Muscle layer of duodenum (tissue), 2 donors: ENCODE data around the gene TBL1X.

Source experiments
- H3K27ac ChIP-seq: one replicate; pipeline ENCODE4 v1.7.0; 2013; ENCODE audit warnings: mild to moderate bottlenecking, low read length
- H3K27me3 ChIP-seq: one replicate; pipeline ENCODE4 v1.7.0; 2013; ENCODE audit warnings: low read depth, mild to moderate bottlenecking, control low read depth, low read length
- H3K36me3 ChIP-seq, 2 donors: one replicate each; pipeline ENCODE4 v1.7.0; 2013; ENCODE audit warnings: low read length in 2 of 2, control low read depth in 1 of 2, mild to moderate bottlenecking in 1 of 2; ENCODE audit not compliant: insufficient read depth in 2 of 2, control insufficient read depth in 1 of 2
- H3K4me1 ChIP-seq, 2 donors: one replicate each; pipeline ENCODE4 v1.7.0; 2013; ENCODE audit warnings: low read length in 2 of 2, mild to moderate bottlenecking in 2 of 2, control low read depth in 1 of 2, moderate library complexity in 1 of 2; ENCODE audit not compliant: insufficient read depth in 2 of 2, control insufficient read depth in 1 of 2
- H3K4me3 ChIP-seq, 2 donors: one replicate each; pipeline ENCODE4 v1.7.0; 2013; ENCODE audit warnings: low read length in 2 of 2, low read depth in 1 of 2, mild to moderate bottlenecking in 1 of 2
- H3K9me3 ChIP-seq, 2 donors: one replicate each; pipeline ENCODE4 v1.7.0; 2013; ENCODE audit warnings: low read length in 2 of 2, control low read depth in 1 of 2, mild to moderate bottlenecking in 1 of 2; ENCODE audit not compliant: control insufficient read depth in 1 of 2
- donor health status: healthy.

TBL1X gene

DNA sequence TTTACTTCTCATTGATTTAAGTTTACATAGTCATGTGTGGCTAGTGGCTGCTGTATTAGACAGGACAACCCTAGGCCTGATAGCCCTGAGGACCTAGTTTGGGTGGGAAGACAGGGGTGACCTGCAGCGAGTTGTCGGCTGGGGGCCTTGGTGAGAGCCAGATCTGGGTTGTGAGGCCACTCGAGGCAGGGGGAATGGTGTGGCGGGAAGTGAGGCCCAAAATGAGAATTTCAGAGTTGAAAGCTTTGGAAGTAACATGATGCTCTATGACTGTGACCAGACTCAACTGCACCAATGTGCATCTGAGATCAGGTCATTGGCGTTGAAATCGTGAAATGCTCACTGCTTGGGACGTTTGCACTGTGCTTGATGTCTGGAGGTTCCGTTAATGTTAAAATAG lies 72.9 kb downstream of the TBL1X start:
- Histone ChIP-seq H3K36me3 (no peaks in the 10 kb centered on the region), H3K4me3 (no peak overlapping the region), H3K27me3 (no peaks in the 10 kb centered on the region), H3K27ac (no peak overlapping the region), H3K9me3 (no peaks in the 10 kb centered on the region), H3K4me1 (peaks cover 5 to 8% of the 10 kb centered on the region in 2 donors)

DNA sequence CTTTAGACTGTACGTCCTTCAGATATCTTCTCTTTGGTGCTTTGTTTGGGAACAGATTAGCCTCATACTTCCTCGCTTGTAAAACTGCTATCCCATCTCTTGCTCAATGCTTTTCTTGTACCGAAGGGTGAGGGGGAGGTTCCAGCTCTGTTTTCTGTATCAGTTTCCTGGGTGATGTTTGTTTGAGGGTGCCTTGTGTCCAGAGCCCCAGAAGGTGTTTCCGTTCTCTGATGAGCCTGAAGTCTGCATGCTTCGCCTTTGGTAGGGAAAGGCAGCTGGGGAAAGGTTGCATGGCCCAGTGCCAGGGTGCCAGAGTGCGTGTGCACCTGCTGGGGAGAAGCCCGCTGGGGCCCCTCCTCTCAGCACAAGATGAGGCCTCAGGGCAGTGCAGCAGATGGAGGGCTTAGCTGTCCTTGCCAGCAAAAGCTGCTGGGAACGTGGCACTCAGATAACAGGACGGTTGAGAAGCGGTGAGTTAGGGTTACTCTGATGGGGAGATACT lies 73.7 kb downstream of the TBL1X start:
- Histone ChIP-seq H3K9me3 (no peaks in the 10 kb centered on the region), H3K4me3 (no peak overlapping the region), H3K36me3 (no peaks in the 10 kb centered on the region), H3K27me3 (no peaks in the 10 kb centered on the region), H3K4me1 (peaks cover 5 to 8% of the 10 kb centered on the region in 2 donors), H3K27ac (no peak overlapping the region)

DNA sequence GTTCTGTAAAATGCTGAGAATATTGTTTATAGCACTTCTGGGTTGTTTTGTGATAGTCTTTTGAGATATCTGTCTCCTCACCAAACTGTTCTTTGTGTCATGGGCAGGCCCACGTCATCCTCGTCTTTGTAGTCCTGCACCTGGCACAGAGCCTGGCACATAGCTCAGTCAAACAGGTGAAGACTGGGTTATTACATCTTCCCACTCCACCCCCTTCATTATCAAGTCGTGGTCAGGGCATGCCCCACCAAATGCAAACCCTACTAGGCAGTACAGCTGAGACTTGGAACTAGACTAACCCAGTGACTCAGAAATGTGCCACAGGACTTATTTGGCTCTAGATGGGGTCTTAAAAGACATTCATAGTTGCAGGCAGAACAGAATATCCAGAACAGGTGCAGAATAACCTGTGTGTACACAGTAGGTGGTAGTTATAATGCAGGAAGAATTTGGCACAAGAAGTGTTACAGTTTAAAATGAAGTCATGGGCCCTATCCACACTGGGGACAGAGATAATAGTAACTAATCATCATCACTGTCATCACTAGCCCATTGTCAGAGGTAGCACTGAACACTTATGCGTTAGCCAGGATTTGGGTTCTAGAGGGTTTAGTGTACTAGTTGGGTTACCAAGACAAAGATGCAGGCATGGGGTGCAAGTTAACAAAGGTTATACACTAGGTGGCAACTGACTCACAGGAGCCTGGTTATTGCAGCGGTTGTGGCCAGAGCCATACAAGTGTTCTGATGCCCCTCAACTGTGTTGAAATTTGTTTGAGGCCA lies 74.9 kb downstream of the TBL1X start:
- Histone ChIP-seq H3K4me1 (peaks cover 4 to 8% of the 10 kb centered on the region in 2 donors), H3K4me3 (no peak overlapping the region), H3K9me3 (no peaks in the 10 kb centered on the region), H3K27me3 (no peaks in the 10 kb centered on the region), H3K27ac (no peak overlapping the region), H3K36me3 (no peaks in the 10 kb centered on the region)

DNA sequence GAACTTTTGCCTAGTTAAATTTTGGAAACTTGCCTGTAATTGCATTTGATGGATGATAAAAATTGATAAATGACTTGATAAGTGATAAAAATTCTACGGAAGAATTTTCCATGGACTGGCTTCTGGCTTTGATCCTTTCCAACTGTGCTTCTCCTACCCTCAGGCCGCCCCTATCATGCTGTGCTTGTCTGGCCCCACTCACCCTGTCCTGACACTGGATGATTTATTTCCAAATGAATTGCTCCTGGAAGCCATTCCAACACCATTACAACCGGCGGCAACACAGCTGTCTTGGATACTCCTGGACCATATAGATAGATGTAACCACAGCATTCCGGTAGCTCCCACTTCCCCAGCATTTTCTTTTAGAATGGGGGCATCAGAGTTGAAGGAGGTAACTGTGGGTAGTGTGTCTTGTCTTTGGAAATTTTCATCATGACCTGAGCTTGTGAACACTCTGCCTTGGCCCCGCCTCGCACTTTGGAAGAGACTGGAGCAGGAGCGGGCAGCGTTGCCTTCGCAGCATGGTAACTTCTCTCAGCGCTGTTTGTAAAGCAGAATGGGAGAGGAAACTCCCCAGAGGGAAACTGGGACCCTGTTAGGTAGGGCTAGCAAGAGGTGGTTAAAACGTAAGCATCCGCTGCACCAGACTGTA lies 77.4 kb downstream of the TBL1X start:
- H3K4me3 ChIP-seq: no peak overlapping the region
- H3K9me3 ChIP-seq: no peaks in the 10 kb centered on the region
- no peak overlapping the region for H3K27ac ChIP-seq

DNA sequence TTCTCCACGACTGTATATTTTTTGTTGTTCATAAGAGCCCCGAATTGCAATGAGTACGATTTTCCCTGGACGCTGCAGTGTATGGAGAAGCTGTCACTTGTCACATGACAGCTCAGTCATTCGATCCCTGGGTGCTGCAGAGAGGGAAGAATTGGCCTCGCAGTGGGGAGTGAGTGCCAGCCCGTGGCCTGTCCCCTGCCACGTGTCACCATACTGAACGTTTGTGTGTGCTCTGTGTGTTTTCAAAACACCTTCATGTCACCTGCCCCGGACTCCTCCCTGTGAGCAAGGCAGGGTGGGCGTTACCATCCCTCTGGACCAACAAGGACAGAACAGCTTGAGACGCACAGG lies 77.9 kb downstream of the TBL1X start:
- Histone ChIP-seq H3K4me3 (no peak overlapping the region), H3K36me3 (no peaks in the 10 kb centered on the region), H3K27ac (no peak overlapping the region), H3K27me3 (no peaks in the 10 kb centered on the region), H3K9me3 (no peaks in the 10 kb centered on the region), H3K4me1 (no peaks in the 10 kb centered on the region)

More for the DNA sequence above, 77.4 kb downstream of the TBL1X start:
- no peaks in the 10 kb centered on the region for H3K36me3 ChIP-seq
- no peaks in the 10 kb centered on the region for H3K4me1 ChIP-seq
- no peaks in the 10 kb centered on the region for H3K27me3 ChIP-seq

DNA sequence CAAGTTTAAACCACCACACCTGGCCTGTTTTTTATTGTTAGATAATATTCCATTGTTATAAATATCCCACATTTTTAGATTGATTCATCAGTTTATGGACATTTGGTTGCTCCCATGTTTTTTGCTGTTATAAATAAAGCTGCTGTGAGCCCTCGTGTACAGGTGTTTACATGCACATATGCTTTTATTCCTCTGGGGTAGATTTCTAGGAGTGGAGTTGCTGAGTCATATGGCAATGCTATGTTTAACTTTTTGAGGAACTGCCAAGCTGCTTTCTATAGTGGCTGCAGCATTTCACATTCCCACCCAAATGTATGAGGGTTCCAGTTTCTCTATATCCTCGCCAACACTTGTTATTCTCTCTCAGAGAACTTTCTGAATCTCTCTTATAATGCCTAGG lies 90.5 kb downstream of the TBL1X start:
- Histone ChIP-seq H3K4me3 (no peak overlapping the region), H3K9me3 (no peaks in the 10 kb centered on the region), H3K27ac (no peak overlapping the region), H3K36me3 (no peaks in the 10 kb centered on the region), H3K4me1 (peaks cover 0 to 10% of the 10 kb centered on the region in 2 donors), H3K27me3 (no peaks in the 10 kb centered on the region)

DNA sequence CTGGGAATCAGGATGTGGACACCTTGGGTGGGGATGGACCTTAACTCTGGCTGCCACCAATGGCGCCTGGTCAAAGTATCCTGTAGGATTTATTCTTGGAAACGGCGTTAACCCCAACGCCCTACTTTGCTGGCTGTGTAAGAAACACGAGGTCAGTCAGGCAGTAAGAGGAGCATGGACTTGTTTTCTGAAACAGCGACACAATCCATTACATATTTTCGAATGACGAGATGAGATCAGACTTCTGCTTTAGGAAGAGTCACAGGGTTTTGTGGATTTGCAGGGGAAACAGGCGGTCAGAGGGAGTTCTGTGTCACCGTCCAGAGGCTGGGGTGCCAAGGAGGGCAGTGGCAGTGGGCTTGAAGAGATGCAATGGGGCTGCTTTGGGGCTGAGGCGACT lies 92.2 kb downstream of the TBL1X start:
- Histone ChIP-seq H3K36me3 (no peaks in the 10 kb centered on the region), H3K9me3 (no peaks in the 10 kb centered on the region), H3K4me3 (no peak overlapping the region), H3K27ac (no peak overlapping the region), H3K4me1 (peaks cover 0 to 10% of the 10 kb centered on the region in 2 donors), H3K27me3 (no peaks in the 10 kb centered on the region)

DNA sequence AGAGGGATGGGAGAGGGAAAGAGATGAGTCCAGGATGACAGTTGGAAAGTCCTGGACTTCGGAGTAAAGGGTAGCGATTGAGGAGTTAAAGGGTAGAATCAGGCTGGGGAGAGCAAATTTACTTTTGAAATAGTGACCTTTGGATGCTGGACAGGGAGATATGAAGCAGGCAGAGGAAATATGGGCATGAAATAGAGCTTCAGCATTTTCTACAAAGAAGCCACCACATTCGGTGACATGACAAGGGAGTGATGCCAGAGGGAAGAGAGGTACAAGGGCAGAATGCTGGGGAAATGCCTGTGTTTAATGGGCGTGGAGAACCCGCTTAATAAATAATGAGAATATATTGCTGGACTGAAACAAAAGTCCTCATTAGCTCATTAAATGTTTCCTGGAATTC lies 92.7 kb downstream of the TBL1X start:
- H3K27ac ChIP-seq: no peak overlapping the region

DNA sequence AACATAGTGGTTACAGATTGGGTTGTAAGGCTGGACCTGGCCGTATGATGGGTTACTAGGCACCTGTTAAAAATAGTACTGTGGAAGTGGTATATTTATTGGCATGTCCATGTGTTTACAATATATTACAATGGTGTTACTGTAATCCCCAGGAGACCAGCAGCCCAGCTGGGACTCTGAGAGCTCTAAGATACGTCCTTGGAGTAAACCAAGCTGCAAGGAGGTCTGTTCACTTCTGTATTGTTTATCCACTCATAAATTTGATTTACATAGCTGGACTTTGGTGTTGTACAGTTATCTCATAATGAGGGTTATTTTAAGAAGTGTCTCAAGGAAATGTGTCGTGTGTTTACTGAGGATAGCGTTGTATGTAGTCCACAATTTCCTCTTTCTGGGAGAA lies 93.8 kb downstream of the TBL1X start:
- Histone ChIP-seq H3K9me3 (no peaks in the 10 kb centered on the region), H3K36me3 (no peaks in the 10 kb centered on the region), H3K27me3 (no peaks in the 10 kb centered on the region), H3K27ac (no peak overlapping the region), H3K4me1 (peaks cover 0 to 10% of the 10 kb centered on the region in 2 donors), H3K4me3 (no peak overlapping the region)

More for the DNA sequence above, 92.7 kb downstream of the TBL1X start:
- H3K4me1 ChIP-seq: peaks cover 0 to 10% of the 10 kb centered on the region in 2 donors
- H3K4me3 ChIP-seq: no peak overlapping the region
- no peaks in the 10 kb centered on the region for H3K9me3 ChIP-seq
- no peaks in the 10 kb centered on the region for H3K36me3 ChIP-seq
- no peaks in the 10 kb centered on the region for H3K27me3 ChIP-seq

DNA sequence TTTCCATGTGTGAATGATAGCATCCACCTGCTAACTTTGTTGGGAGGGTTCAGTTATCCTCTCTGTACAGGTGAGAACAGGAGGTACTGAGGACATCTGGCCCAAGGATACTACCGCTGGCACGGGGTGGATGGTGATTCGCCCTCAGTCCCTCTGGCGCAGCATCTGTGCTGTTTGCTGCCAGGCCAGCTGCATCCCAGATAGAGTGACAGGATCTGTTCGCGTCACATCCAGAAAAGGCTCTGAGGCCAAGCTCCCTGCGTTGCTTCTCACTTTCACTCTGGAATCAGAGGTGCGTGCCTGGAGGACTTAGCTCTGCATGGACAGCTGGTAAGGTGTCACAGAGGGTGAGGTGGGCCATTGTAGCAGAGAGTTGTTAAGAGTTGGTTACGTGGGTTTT lies 95.4 kb downstream of the TBL1X start:
- Histone ChIP-seq H3K27me3 (no peaks in the 10 kb centered on the region), H3K4me1 (peaks cover 0 to 10% of the 10 kb centered on the region in 2 donors), H3K9me3 (no peaks in the 10 kb centered on the region), H3K36me3 (no peaks in the 10 kb centered on the region), H3K27ac (no peak overlapping the region), H3K4me3 (no peak overlapping the region)

DNA sequence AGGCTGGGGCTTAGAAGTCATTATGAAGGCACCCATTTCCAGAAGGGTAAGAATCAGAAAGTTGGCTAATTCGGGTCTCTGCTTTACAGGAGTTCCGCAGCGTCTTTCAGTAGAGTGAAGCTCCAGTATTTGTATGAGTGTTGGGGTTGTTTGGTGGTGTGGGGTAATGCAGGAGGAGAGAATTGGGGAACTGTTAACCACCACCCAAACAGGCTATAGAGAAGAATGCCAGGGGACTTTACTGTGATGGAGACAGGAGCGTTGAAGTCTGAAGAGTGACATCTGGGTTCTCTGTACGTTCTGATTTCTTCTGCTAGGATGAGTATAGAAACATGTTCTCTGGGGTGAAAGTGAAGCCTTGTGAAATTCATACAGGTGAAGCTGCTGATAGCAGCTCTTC lies 96.3 kb downstream of the TBL1X start:
- H3K9me3 ChIP-seq: no peaks in the 10 kb centered on the region
- no peaks in the 10 kb centered on the region for H3K36me3 ChIP-seq
- no peak overlapping the region for H3K4me3 ChIP-seq
- H3K27ac ChIP-seq: no peak overlapping the region
- no peaks in the 10 kb centered on the region for H3K27me3 ChIP-seq
- H3K4me1 ChIP-seq: peaks cover 0 to 10% of the 10 kb centered on the region in 2 donors
